GM19372 (cell line): ENCODE results near the gene SH2B2.
A peak's percentile ranks its signal among the peaks of the same experiment; 100 is the strongest.
"Not testable (repeated sequence)": the region's sequence is repeated elsewhere in the genome, so short reads cannot be mapped to it uniquely, and the experiment has no call there.

Experiments
- ATAC-seq: cut with Tn5 transposase; IDR thresholded peaks from one replicate; pipeline ENCODE4 v1.9.1; 2021; ENCODE audit warnings: mild to moderate bottlenecking, low read depth, moderate library complexity; ENCODE audit not compliant: unreplicated experiment

SH2B2 gene

GRCh38 chr7:102284891-102285539, 1.7 kb upstream of the SH2B2 start:
- ATAC-seq = no peak

GRCh38 chr7:102285540-102286236, 980 bp upstream of the SH2B2 start:
- ATAC-seq = no peak

DNA sequence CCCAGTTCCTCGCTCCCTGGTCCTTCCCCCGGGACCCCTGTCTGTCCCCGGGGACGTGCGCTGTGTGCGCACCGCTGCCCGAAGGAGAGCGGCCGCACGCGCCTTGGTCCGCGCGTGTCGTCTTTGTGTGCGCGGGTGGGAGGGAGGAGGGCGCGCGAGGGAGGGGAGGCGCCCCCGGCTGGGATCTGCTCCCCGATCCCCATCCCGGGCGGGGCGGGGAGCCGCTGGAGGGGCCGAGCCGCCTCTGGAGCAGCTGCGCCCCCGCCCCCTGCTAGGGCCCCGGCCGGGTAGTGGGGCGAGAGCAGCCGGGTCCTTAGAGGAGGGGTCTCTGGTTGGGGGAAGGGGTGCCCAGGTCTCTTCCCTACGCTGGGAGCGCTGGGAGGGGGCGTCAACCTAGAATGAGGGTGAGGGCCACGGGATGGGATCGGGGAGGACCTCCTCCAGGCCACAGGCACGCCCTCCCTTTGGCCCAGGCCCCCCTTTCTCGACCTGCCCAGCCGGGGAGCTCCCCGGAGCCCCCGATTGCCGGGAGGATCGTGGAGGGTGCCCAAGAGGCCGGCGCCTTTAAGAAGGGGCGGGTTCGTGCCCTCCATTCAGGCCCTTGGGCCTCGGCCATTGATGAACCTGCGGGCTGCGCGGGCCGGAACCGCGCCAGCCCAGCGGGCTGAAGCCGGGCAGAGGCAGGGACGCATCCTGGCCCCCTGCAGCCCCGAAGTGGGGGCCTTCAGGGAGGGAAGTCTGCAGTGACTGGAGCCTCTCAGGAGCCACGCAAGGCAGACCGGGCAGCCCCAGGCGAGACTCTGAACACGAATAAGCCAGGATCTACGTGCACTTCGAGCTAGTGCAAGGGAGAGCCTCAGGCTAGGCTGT, 678 bp downstream of the SH2B2 start:
- peak; percentile 10 for ATAC-seq

GRCh38 chr7:102287981-102288278, 1.3 kb downstream of the SH2B2 start:
- no peak for ATAC-seq

- no peak for ATAC-seq
Observed at GRCh38 chr7:102288285-102288930, 1.7 kb downstream of the SH2B2 start.

DNA sequence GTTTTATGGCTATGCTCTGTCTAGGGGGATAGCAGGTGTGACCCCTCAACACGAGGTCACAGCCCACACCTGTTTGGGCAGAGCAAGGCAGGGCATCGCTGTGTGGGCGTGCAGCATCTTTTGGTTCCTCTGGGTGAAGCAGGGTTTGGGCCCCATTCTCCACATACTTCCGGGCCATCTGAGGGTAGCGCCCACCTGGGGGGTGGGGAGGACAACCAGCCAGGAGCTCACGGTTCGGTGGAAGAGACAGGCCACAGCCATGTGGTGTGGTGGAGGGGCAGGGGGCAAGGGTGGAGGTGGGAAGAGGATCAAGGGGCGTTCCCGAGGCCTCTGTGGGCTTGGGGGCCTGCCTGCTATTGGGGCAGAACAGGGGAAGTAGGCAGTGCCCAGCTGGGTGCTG, 2.4 kb downstream of the SH2B2 start:
- no peak for ATAC-seq

DNA sequence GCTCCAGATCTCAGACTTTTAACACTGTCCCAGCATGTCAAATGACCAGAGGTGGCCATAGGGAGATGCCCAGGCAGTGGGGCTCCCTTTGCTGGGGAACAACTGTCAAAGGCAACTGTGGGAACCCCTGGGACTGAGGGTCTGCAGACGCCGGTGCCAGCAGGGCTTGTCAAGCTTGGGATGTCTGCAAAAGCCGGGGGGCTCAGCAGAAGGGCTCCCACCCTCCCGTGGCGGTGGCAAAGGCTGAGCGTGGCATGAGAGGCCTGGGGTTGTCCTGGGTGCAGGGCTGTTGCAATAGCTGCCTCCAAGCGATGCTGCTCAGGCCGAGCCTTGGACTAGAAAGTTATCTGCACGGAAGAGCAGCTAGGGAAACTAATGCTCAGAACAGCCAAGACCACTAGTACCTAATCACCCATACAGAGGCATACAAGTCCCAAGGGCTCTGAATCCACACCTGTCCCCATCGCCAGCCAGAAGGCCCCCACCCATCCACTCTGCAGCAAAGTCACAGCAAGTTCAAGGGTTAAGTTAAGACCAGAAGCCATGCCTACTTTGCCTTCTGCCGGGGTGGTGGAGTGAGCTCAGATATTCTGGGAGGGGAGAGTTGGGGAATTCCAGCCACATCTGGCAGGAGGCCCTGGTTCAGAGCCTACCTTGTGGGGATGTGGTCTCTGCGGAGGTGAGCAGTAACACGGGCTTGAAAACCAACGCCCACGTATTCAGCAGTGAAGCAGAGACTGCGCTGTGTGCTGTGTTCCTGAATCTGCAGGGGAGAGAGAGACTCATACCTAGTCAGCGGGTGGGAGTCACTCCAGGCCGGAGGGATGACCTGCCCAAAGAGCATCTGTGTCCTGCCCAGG, 4.6 kb downstream of the SH2B2 start:
- ATAC-seq = no peak

DNA sequence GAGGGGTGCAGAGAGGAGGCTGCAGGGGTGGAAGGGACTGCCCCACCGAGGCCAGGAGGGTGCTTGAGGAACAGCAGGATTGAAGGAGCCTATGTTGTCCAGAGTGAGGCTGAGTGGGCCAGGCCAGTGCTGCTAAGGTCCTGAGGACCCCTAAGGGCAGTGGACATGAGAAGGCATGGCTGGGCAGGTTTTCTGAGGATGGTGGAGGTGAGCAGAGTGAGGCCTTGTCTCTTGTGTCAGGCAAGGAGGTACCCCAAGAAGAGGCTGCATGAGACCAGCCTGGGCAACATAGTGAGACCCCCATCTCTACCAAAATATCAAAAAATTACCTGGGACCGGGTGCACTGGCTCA, 5.2 kb downstream of the SH2B2 start:
- ATAC-seq = no peak

GRCh38 chr7:102292813-102293798, 6.4 kb downstream of the SH2B2 start:
- ATAC-seq = no peak

GRCh38 chr7:102294589-102294988, 7.9 kb downstream of the SH2B2 start:
- ATAC-seq = no peak

GRCh38 chr7:102295346-102296178, 8.9 kb downstream of the SH2B2 start:
- ATAC-seq = no peak

GRCh38 chr7:102296179-102296438, 9.4 kb downstream of the SH2B2 start:
- ATAC-seq = no peak

DNA sequence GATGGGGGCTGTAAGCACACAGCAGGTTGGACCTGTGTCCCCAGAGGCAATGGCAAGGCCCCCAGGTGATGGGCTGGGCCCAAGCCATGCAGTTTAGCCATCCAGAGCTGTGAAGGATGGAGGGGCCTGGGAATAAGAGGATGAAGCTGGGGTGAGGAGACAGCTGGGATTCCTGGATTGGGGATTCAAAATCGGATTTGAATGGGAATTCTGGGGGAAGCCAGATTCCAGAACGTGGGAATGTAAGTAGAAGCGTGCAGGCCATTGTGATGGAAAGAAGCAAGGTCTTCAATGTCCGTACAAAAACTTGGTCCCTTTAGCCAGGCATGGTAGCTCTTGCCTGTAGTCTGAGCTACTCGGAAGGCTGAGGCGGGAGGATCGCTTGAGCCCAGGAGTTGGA, 9.8 kb downstream of the SH2B2 start:
- no peak for ATAC-seq

- ATAC-seq = no peak
Observed at GRCh38 chr7:102297487-102298218, 11.0 kb downstream of the SH2B2 start.

DNA sequence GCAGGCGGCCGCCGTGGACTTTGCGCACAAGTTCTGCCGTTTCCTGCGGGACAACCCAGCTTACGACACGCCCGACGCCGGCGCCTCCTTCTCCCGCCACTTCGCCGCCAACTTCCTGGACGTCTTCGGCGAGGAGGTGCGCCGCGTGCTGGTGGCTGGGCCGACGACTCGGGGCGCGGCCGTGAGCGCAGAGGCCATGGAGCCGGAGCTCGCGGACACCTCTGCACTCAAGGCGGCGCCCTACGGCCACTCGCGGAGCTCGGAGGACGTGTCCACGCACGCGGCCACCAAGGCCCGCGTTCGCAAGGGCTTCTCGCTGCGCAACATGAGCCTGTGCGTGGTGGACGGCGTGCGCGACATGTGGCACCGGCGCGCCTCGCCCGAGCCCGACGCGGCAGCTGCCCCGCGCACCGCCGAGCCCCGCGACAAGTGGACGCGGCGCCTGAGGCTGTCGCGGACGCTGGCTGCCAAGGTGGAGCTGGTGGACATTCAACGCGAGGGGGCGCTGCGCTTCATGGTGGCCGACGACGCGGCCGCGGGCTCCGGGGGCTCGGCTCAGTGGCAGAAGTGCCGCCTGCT, 14.1 kb downstream of the SH2B2 start:
- no peak for ATAC-seq

DNA sequence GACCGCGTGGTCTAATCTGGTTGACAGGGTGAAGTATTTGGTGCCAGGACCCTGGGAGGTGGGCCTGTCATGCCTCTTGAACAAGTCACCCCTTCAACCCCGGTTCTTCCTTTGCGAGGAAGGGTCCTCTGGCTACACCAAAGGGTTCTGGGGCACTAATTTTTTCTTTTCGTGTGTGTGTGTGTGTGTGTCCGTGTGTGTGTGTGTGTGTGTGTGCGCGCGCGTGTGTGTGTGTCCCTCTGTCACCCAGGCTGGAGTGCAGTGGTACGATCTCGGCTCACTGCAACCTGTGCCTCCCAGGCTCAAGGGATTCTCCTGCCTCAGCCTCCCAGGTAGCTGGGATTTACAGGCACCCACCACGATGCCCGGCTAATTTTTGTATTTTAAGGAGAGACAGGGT, 14.7 kb downstream of the SH2B2 start:
- ATAC-seq = not testable (repeated sequence)

DNA sequence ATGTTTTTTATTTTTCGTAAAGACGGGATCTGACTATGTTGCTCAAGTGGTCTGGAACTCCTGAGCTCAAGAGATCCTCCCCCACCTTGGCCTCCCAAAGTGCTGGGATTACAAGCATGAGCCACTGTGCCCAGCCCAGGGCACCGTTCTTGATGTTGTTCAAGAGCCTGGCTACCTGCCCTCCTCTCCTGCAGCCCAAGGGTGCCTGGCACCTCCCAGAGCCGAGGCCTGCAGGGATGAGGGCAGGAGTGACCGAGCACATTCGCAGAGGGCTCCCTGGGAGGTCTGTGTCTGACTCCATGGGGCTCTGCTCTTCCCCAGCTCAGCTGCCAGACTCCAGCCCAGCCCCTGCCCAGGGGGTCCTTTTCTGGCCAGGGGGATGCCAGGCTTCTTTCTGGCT, 15.4 kb downstream of the SH2B2 start:
- no peak for ATAC-seq
